ENCODE measurements around the gene HSD11B1. TPM values are rescaled to one million over a fixed set of nuclear protein-coding genes. Genes with fewer than 3 reads are reported as not detected.
A peak's percentile ranks its signal among the peaks of the same experiment; 100 is the strongest.

Gene HSD11B1
- total RNA-seq, 2 donors from 2014 or later = 0.66 to 3.6 TPM

GRCh38 chr1:209780268-209780667 is 75.6 kb downstream of the HSD11B1 start:
- no peaks in the 10 kb centered on the region for H3K9me3 ChIP-seq
- H3K4me3 ChIP-seq = no peak overlapping the region
- H3K36me3 ChIP-seq (replicated peaks in 1 of 2; ENCODE audit: insufficient read depth in 1 of 2, low read depth in 2 of 2) = no peaks in the 10 kb centered on the region
- intact Hi-C loops (cut with DNase I) = no loop called here
- WGBS, 2 donors = 72 to 74% methylated on average over 4 of the region's 4 CpGs
- DNase-seq (no peak), ATAC-seq (no peak)
- no peak overlapping the region for H3K27ac ChIP-seq
- no peak for TF ChIP-seq CTCF (IDR thresholded peaks at IDR 0.05)
- TF ChIP-seq POLR2A (IDR thresholded peaks at IDR 0.05) = no peak
- peaks cover 14% of the 10 kb centered on the region for H3K4me1 ChIP-seq
- H3K27me3 ChIP-seq = no peaks in the 10 kb centered on the region

- peak overlapping the region in 1 of 2 donors; percentile 26 for H3K4me3 ChIP-seq
- H3K27me3 ChIP-seq = no peaks in the 10 kb centered on the region
- intact Hi-C loops (cut with DNase I) = no loop called here
- no peaks in the 10 kb centered on the region for H3K9me3 ChIP-seq
- no peak for TF ChIP-seq CTCF (IDR thresholded peaks at IDR 0.05)
- no peak for TF ChIP-seq POLR2A (IDR thresholded peaks at IDR 0.05)
- H3K27ac ChIP-seq = no peak overlapping the region
- peaks cover 35% of the 10 kb centered on the region for H3K4me1 ChIP-seq
- WGBS, 2 donors = 26 to 44% methylated on average over 3 to 6 of the region's 6 CpGs
- no peaks in the 10 kb centered on the region for H3K36me3 ChIP-seq (replicated peaks in 1 of 2; ENCODE audit: insufficient read depth in 1 of 2, low read depth in 2 of 2)
- ATAC-seq (no peak), DNase-seq (no peak)
These were observed 78.7 kb downstream of the HSD11B1 start for GRCh38 chr1:209783386-209783785.

Other genes with a start within 250 kb of the HSD11B1 start
- gene CAMK1G, start 121.1 kb upstream of the HSD11B1 start, total RNA-seq = under 1 TPM in 1 of 2 donors, not detected in 1; 0.33 TPM
- gene LAMB3, start 52.4 kb upstream of the HSD11B1 start, total RNA-seq = 1 to 10 TPM; 5.3 to 7.3 TPM
- gene G0S2, start 29.4 kb upstream of the HSD11B1 start, total RNA-seq = 100 to 1,000 TPM in 1 of 2 donors, 10 to 100 TPM in 1; 59.9 to 221 TPM
- gene TRAF3IP3, start 51.2 kb downstream of the HSD11B1 start, total RNA-seq = 1 to 10 TPM; 3.6 to 4.7 TPM
- 1 to 10 TPM in 1 of 2 donors, under 1 TPM in 1; 0.33 to 1.0 TPM for gene C1orf74, start 79.7 kb downstream of the HSD11B1 start, total RNA-seq
- gene IRF6, start 101.3 kb downstream of the HSD11B1 start, total RNA-seq = 10 to 100 TPM; 13.2 to 20.0 TPM
- gene UTP25, start 123.1 kb downstream of the HSD11B1 start, total RNA-seq = 1 to 10 TPM; 2.0 to 5.7 TPM
- under 1 TPM in 1 of 2 donors, not detected in 1; 0.78 TPM for gene SYT14, start 233.4 kb downstream of the HSD11B1 start, total RNA-seq

Data from body of pancreas (tissue), 4 donors.